Activated naive CD8-positive, alpha-beta T cell treated with anti-CD3 and anti-CD28 coated beads for 36 hours (primary cell): Measurements from ENCODE around the gene TBC1D20. TPM values are rescaled to one million over a fixed set of nuclear protein-coding genes. Genes with fewer than 3 reads are reported as not detected.

Source experiments
- DNase-seq: peaks from one replicate; pipeline ENCODE4 v3.0.0; 2021
- H3K27ac Mint-ChIP-seq: one replicate; pipeline ENCODE4 v1.8.0; 2022; ENCODE audit warnings: mild to moderate bottlenecking, moderate library complexity, mixed read lengths
- H3K27me3 Mint-ChIP-seq: one replicate; pipeline ENCODE4 v1.8.0; 2022; ENCODE audit warnings: mild to moderate bottlenecking, mixed read lengths
- H3K36me3 Mint-ChIP-seq: one replicate; pipeline ENCODE4 v1.8.0; 2021; ENCODE audit warnings: mild to moderate bottlenecking, mixed read lengths
- H3K4me1 Mint-ChIP-seq: one replicate; pipeline ENCODE4 v1.8.0; 2021; ENCODE audit warnings: mixed read lengths
- H3K4me3 Mint-ChIP-seq: one replicate; pipeline ENCODE4 v1.8.0; 2022; ENCODE audit warnings: mild to moderate bottlenecking, moderate library complexity, mixed read lengths
- H3K9me3 Mint-ChIP-seq: one replicate; pipeline ENCODE4 v1.8.0; 2022; ENCODE audit warnings: mixed read lengths
- total RNA-seq, 2 experiments: library from RNA; stranded (reverse); gene quantifications; one replicate each; pipeline ENCODE4 v1.2.3, GENCODE V29; 2021

Gene TBC1D20
- total RNA-seq, 2 experiments from 2014 or later, result 18.4 to 18.6 TPM

DNA sequence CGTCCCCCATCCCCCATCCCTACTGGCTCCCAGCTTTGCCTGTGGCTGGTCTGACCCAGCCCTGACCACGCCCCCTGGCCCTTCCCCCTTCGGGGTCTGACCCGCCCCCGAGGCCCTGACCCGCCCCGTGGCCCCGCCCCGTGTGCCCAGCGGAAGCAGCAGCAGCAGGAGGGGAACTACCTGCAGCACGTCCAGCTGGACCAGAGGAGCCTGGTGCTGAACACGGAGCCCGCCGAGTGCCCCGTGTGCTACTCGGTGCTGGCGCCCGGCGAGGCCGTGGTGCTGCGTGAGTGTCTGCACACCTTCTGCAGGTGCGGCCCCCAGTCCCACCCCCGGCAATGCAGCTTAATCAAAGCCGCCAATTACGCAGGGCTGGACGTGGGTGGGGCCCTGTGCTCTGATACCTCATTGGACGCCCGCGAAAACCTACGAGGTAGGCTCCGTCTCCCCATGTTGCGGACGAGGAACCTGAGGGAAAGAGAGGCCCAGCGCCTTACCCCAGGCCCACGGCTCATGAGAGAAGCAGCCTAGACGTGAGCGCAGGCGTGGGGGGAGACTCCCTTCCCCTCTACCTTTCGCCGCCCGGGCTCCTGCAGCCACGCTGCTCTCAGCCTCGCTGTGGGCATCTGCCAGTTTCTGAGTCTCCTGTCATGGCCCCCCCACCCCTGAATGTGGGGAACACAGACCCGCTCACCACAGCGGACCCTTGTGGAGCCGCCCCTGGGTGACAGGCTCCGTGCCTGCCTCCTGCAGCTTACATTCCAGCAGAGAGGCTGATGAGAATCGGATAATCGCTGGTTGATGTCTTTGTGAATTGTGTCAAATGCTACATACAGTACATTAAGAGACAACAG is 41.4 kb downstream of the TBC1D20 start:
- Mint-ChIP-seq H3K27ac (peak overlapping the region; percentile 54), H3K9me3 (no peaks in the 10 kb centered on the region), H3K4me3 (no peak overlapping the region), H3K36me3 (peaks cover 47% of the 10 kb centered on the region), H3K4me1 (peaks cover 9% of the 10 kb centered on the region), H3K27me3 (no peaks in the 10 kb centered on the region)
- no peak for DNase-seq

DNA sequence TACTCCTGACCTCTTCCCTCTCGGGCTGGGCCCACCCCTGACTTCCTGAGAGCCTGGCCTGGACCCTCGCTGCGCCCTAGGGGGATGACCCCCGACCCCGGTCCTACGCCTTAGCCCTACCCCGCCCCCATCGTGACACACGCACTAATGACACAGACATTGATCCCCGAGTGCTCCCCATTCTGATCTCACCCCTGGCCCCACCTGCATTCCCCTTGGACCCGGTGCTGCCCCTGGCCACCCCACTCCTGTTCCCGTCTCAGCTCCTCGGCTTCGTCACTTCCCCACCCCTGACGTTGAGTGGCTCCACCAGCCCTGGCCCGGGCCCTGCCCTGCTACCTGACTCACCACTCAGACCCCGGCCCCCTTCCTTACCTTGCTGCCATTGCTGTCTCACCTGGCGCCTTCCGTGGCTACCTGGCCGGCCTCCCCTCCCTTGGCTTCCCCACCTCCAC is 42.1 kb downstream of the TBC1D20 start:
- no peak for DNase-seq
- H3K4me3 Mint-ChIP-seq, result no peak overlapping the region
- H3K27ac Mint-ChIP-seq, result peak overlapping the region; percentile 3
- H3K27me3 Mint-ChIP-seq, result no peaks in the 10 kb centered on the region
- H3K36me3 Mint-ChIP-seq, result peaks cover 53% of the 10 kb centered on the region
- no peaks in the 10 kb centered on the region for H3K9me3 Mint-ChIP-seq
- peaks cover 12% of the 10 kb centered on the region for H3K4me1 Mint-ChIP-seq

DNA sequence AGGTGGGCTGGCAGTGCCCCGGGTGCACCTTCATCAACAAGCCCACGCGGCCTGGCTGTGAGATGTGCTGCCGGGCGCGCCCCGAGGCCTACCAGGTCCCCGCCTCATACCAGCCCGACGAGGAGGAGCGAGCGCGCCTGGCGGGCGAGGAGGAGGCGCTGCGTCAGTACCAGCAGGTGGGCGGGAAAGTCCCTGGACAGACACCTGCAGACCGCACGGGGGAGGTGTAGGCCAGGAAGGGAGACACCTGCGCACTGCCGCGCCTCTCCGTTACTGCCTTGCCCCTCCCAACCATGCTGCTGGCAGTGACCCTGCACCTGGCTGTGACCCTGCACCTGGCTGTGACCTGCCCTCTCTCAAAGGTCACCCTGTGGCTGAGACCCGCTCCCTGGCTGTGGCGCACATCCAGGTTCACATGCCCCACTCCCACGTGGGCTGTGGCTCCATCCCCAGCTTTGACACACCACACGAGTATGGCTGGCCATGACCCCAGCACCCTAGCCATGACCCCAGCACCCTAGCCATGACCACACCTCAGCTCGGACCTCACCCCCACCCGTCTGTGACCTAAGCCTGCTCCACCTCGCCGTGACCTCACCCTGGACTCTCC is 42.7 kb downstream of the TBC1D20 start:
- DNase-seq, result no peak
- H3K4me3 Mint-ChIP-seq, result peak overlapping the region; percentile 14
- peaks cover 48% of the 10 kb centered on the region for H3K36me3 Mint-ChIP-seq
- peaks cover 14% of the 10 kb centered on the region for H3K4me1 Mint-ChIP-seq
- no peaks in the 10 kb centered on the region for H3K9me3 Mint-ChIP-seq
- H3K27ac Mint-ChIP-seq, result peak overlapping the region; percentile 3
- no peaks in the 10 kb centered on the region for H3K27me3 Mint-ChIP-seq

DNA sequence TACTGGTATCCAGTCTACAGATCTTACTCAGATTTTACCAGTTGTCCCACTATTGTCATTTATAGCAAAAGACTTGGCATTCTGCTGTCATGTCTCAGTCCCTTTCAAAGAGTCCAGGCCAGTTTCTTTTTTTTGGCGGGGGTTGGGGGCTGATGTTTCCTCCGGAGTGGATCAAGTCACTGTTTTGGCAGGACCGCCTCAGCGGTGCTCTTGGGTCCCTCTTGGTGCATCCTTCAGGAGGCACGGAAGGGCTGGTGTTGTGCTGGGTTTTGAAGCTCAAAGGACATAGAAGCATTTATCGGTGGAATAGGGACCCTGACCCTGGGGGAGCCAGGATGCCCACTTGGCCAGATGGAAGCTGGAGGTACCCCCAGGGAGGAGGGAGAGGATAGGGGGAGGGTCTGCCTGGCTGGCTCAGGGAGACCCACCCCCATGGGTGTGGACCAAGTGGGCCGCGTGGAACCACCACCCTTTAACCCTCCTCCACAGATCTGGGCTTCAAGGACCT is 43.4 kb downstream of the TBC1D20 start:
- no peak overlapping the region for H3K27ac Mint-ChIP-seq
- DNase-seq, result no peak
- H3K4me3 Mint-ChIP-seq, result no peak overlapping the region
- no peaks in the 10 kb centered on the region for H3K9me3 Mint-ChIP-seq
- H3K27me3 Mint-ChIP-seq, result no peaks in the 10 kb centered on the region
- peaks cover 41% of the 10 kb centered on the region for H3K36me3 Mint-ChIP-seq
- peaks cover 19% of the 10 kb centered on the region for H3K4me1 Mint-ChIP-seq

DNA sequence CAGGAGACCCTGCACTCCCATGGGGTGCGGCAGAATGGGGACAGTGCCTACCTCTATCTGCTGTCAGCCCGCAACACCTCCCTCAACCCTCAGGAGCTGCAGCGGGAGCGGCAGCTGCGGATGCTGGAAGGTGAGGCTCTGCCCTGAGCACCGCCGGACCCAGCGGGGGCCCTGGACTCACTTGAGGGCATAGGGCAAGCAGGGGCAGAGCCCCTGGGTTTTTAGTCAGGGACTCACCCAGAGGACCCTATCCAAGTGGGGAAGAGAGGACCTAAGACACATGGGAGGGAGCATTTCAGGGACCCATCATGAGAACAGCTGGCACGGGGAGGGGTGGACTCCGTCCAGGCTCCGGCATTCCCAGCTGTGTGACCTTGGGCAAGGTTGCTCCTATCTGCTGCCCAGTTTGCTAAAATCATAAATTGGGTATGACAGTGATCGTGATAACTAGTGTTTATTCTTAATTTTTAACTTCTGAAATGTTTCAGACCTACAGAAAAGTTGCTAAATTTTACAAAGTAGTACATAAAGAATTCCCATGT is 44.5 kb downstream of the TBC1D20 start:
- H3K9me3 Mint-ChIP-seq, result no peaks in the 10 kb centered on the region
- no peak overlapping the region for H3K4me3 Mint-ChIP-seq
- DNase-seq, result no peak
- peaks cover 46% of the 10 kb centered on the region for H3K36me3 Mint-ChIP-seq
- no peak overlapping the region for H3K27ac Mint-ChIP-seq
- H3K27me3 Mint-ChIP-seq, result no peaks in the 10 kb centered on the region
- peaks cover 28% of the 10 kb centered on the region for H3K4me1 Mint-ChIP-seq

DNA sequence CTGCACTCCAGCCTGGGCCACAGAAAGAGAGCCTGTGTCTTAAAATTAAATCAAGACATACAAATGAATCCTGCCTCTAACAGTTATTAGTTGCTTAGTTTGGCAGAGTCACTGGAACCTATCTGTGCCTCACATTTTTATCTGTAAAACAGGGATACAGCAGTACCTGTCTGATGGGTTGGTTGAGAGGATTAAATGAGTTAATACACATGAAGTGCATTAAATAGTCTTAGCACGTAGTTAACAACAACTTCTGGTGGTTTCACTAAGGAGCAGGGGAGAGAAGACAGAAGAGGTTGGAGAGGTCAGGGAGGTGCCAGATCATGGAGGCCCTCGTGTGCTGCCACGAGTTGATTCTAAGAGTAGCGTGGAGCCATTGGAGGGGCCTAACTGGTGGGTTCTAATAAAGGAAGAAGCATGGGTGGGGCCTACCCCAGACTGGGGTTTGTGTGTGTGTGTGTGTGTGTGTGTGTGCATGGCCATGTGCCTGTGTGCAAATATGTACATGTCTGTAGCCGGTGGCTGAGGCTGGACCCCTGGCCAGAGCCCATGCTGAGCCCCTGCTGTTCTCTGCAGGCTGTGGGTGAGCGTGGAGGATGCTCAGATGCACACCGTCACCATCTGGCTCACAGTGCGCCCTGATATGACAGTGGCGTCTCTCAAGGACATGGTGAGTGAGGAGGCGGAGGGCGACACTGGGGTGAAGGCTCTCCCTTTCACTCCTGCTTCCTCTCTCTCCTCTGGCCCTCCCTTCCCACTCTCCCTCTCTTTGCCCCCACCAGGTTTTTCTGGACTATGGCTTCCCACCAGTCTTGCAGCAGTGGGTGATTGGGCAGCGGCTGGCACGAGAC is 45.2 kb downstream of the TBC1D20 start:
- no peaks in the 10 kb centered on the region for H3K27me3 Mint-ChIP-seq
- H3K4me1 Mint-ChIP-seq, result peaks cover 32% of the 10 kb centered on the region
- peaks cover 50% of the 10 kb centered on the region for H3K36me3 Mint-ChIP-seq
- no peaks in the 10 kb centered on the region for H3K9me3 Mint-ChIP-seq
- no peak overlapping the region for H3K4me3 Mint-ChIP-seq
- H3K27ac Mint-ChIP-seq, result peak overlapping the region; percentile 8
- DNase-seq, result no peak

GRCh38 chr20:415820-416322 is 46.5 kb downstream of the TBC1D20 start:
- peaks cover 39% of the 10 kb centered on the region for H3K4me1 Mint-ChIP-seq
- H3K36me3 Mint-ChIP-seq, result peaks cover 51% of the 10 kb centered on the region
- H3K27me3 Mint-ChIP-seq, result no peaks in the 10 kb centered on the region
- no peak for DNase-seq
- H3K4me3 Mint-ChIP-seq, result no peak overlapping the region
- no peak overlapping the region for H3K27ac Mint-ChIP-seq
- H3K9me3 Mint-ChIP-seq, result peaks cover 4% of the 10 kb centered on the region

- no peak overlapping the region for H3K27ac Mint-ChIP-seq
- no peaks in the 10 kb centered on the region for H3K27me3 Mint-ChIP-seq
- DNase-seq, result no peak
- no peak overlapping the region for H3K4me3 Mint-ChIP-seq
- peaks cover 4% of the 10 kb centered on the region for H3K9me3 Mint-ChIP-seq
- H3K4me1 Mint-ChIP-seq, result peaks cover 50% of the 10 kb centered on the region
- H3K36me3 Mint-ChIP-seq, result peaks cover 62% of the 10 kb centered on the region
Observed at GRCh38 chr20:414161-414560, 48.2 kb downstream of the TBC1D20 start.

GRCh38 chr20:412081-412480 is 50.3 kb downstream of the TBC1D20 start:
- H3K27me3 Mint-ChIP-seq, result no peaks in the 10 kb centered on the region
- H3K4me1 Mint-ChIP-seq, result peaks cover 53% of the 10 kb centered on the region
- H3K9me3 Mint-ChIP-seq, result peaks cover 4% of the 10 kb centered on the region
- no peak overlapping the region for H3K4me3 Mint-ChIP-seq
- H3K27ac Mint-ChIP-seq, result no peak overlapping the region
- H3K36me3 Mint-ChIP-seq, result peaks cover 64% of the 10 kb centered on the region
- DNase-seq, result no peak

- Mint-ChIP-seq H3K4me3 (peak overlapping the region; percentile 88), H3K9me3 (peaks cover 4% of the 10 kb centered on the region), H3K36me3 (peaks cover 54% of the 10 kb centered on the region), H3K27me3 (no peaks in the 10 kb centered on the region), H3K27ac (peak overlapping the region; percentile 93), H3K4me1 (peaks cover 44% of the 10 kb centered on the region)
- no peak for DNase-seq
Observed at GRCh38 chr20:409697-410559, 52.4 kb downstream of the TBC1D20 start.

DNA sequence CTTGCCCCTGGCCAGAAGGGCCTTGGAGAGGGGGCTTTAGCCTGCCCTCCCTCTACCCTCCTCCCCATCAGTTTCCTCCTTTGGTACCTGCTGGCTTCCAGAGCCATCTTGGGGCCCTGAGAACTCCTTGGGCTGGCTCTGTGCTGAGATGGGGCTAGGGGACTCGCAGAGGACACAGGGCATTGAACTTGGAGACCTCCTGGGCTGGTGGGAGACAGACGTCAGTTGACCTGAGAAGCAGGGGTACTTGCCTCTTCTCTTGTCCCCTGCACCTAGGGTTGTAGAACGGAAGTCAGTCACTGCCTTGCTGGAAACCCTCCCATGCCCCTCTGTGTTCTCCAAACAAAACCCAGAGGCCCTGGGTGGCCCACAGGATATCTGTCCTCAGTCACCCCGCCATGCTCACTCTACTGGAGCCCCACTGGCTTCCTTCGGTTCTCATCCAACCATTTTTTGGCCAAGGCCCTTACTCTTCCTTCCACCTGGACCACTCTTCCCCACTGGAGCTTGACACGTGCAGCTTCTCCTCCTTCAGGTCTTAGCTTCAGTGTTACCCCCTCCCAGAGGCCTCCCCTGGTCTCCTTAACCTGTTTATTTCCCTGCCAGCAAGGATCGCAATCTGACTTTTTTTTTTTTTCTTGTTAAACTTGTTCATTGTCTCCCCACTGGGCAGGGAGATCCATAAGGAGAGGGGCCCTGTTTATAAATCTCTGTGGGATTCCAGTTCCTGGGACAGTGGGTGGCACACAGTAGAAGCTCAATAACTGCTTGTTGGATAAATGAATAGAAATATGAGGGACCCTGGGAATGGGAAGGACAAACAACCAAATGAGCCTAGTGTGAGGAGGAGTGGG is 53.3 kb downstream of the TBC1D20 start:
- DNase-seq, result peak; percentile 39
- peaks cover 40% of the 10 kb centered on the region for H3K4me1 Mint-ChIP-seq
- H3K9me3 Mint-ChIP-seq, result peaks cover 4% of the 10 kb centered on the region
- peak overlapping the region; percentile 93 for H3K27ac Mint-ChIP-seq
- no peaks in the 10 kb centered on the region for H3K27me3 Mint-ChIP-seq
- H3K36me3 Mint-ChIP-seq, result peaks cover 54% of the 10 kb centered on the region
- H3K4me3 Mint-ChIP-seq, result peak overlapping the region; percentile 88

DNA sequence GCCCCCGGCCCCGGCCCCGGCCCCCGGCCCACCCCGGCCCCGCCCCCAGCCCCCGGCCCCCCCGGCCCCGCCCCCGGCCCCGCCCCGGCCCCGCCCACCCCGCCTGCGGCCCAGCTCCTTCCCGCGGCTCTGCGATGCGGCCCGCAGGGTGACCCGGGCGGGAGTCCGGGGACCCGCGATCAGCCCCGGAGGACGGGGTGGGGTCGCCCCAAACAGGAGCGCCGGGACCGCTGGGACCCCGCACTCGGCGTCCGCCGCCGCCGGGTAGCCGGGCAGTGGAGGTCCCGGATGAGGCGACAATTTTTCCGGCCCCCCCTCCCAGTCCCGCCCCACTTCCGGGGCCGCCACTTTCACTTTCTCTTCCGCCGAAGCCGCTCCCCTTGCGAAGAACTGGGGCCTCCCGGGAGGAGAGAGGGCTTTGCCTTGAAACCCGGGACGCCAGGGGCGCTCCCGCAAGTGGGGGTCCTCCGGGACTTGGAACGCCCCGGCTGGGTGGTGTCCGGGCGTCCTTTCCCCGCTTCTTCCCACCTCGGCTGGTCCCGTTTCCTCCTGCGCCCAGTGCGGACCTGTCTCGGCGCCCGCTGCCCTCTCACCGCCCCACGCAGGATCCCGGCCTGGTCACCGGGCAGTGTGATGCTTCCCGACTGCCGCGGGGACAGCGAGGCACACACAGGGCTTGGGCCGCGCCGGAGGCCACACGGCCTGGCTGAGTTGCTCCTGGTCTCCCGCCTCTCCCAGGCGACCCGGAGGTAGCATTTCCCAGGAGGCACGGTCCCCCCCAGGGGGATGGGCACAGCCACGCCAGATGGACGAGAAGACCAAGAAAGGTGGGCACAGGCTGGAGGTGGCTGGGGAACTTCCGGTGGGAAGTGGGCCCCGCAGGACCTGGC is 54.1 kb downstream of the TBC1D20 start, which contains the start of gene RBCK1:
Gene RBCK1, plus strand, starts transcription at position 347 of the 890 bp plus-strand sequence. Its CDS starts 459 bp downstream, at position 806.
- peak; percentile 91 for DNase-seq
- Mint-ChIP-seq H3K27ac (peak within 1 kb of the TSS; percentile 93), H3K9me3 (peaks cover 4% of the 10 kb centered on the region), H3K36me3 (peaks cover 47% of the 10 kb centered on the region), H3K4me1 (peaks cover 33% of the 10 kb centered on the region), H3K27me3 (no peaks in the 10 kb centered on the region), H3K4me3 (peak within 1 kb of the TSS; percentile 88)
